DND-41 (cell line): ENCODE results near the gene CCDC106.

ENCODE experiments used
- ATAC-seq: fragments of 200-7000 bp; cut with Tn5 transposase; 3 replicates; pipeline ENCODE4 v1.9.1; 2021; ENCODE audit warnings: low read depth; ENCODE audit not compliant: insufficient read depth
- DNase-seq: peaks from one replicate; pipeline ENCODE4 v3.0.0-alpha.2; 2020
- H2AFZ ChIP-seq: 2 replicates; pipeline ENCODE4 v1.6.0; 2012; ENCODE audit warnings: low read depth, low read length
- H3K27ac ChIP-seq: 2 replicates; pipeline ENCODE4 v1.5.1; 2012; ENCODE audit warnings: low read length, inconsistent platforms
- H3K27me3 ChIP-seq: fragments of 200-600 bp; sonication (generic); 2 replicates; pipeline ENCODE4 v1.6.0; 2012; ENCODE audit warnings: low read length, mild to moderate bottlenecking, inconsistent platforms; ENCODE audit not compliant: insufficient read depth, poor library complexity
- H3K36me3 ChIP-seq: 2 replicates; pipeline ENCODE4 v1.5.1; 2012; ENCODE audit warnings: low read length, inconsistent platforms; ENCODE audit not compliant: insufficient read depth
- H3K4me1 ChIP-seq: 2 replicates; pipeline ENCODE4 v1.5.1; 2012; ENCODE audit warnings: mild to moderate bottlenecking, low read length; ENCODE audit not compliant: insufficient read depth
- H3K4me2 ChIP-seq: 2 replicates; pipeline ENCODE4 v1.6.0; 2012; ENCODE audit warnings: mild to moderate bottlenecking, moderate library complexity, low read length, inconsistent platforms; ENCODE audit not compliant: insufficient read depth
- H3K4me3 ChIP-seq, 2 experiments: fragments of 200-600 bp in 1 of 2; shearing (Covaris generic) in 1 of 2; 2 replicates each; pipeline ENCODE4 v1.5.1; 2012 to 2016; ENCODE audit warnings: inconsistent platforms in 2 of 2, low read length in 2 of 2, mild to moderate bottlenecking in 2 of 2, low read depth in 1 of 2, moderate library complexity in 1 of 2
- H3K79me2 ChIP-seq: 2 replicates; pipeline ENCODE4 v1.6.0; 2012; ENCODE audit warnings: low read length, inconsistent platforms; ENCODE audit not compliant: insufficient read depth
- H3K9ac ChIP-seq: 2 replicates; pipeline ENCODE4 v1.6.0; 2012; ENCODE audit warnings: low read depth, mild to moderate bottlenecking, inconsistent platforms, low read length, moderate library complexity
- H3K9me3 ChIP-seq: 2 replicates; pipeline ENCODE4 v1.5.1; 2012; ENCODE audit warnings: low read length, moderate library complexity, mild to moderate bottlenecking, inconsistent platforms; ENCODE audit not compliant: insufficient read depth, severe bottlenecking
- H4K20me1 ChIP-seq: 2 replicates; pipeline ENCODE4 v1.6.0; 2012; ENCODE audit warnings: low read length; ENCODE audit not compliant: insufficient read depth
- CTCF ChIP-seq: IDR thresholded peaks from 2 replicates; pipeline ENCODE4 v1.5.1; 2012; ENCODE audit warnings: borderline replicate concordance, low read length, moderate library complexity, mild to moderate bottlenecking; ENCODE audit not compliant: poor library complexity, severe bottlenecking; ENCODE audit errors: extremely low read depth
- EZH2 ChIP-seq: IDR thresholded peaks from 3 replicates; pipeline ENCODE4 v1.6.1; 2012; ENCODE audit warnings: borderline replicate concordance, low read depth, mild to moderate bottlenecking, moderate library complexity, low read length, inconsistent platforms; ENCODE audit not compliant: severe bottlenecking

CCDC106 gene

GRCh38 chr19:55697698-55698097 lies 49.7 kb downstream of the CCDC106 start:
- no peak for ATAC-seq
- Histone ChIP-seq H3K27me3 (no peaks in the 10 kb centered on the region), H3K4me1 (no peaks in the 10 kb centered on the region), H3K27ac (no peak overlapping the region), H2AFZ (no peak overlapping the region), H3K9me3 (no peaks in the 10 kb centered on the region), H4K20me1 (no peaks in the 10 kb centered on the region), H3K79me2 (no peaks in the 10 kb centered on the region), H3K4me2 (no peak overlapping the region), H3K9ac (no peak overlapping the region), H3K36me3 (peaks cover 61% of the 10 kb centered on the region), H3K4me3 (no peak overlapping the region)
- TF ChIP-seq CTCF = no peak
- TF ChIP-seq EZH2 = no peak
- DNase-seq = no peak

- TF ChIP-seq CTCF = no peak
- TF ChIP-seq EZH2 = no peak
- Histone ChIP-seq H3K4me2 (no peak overlapping the region), H3K27ac (no peak overlapping the region), H3K9ac (no peak overlapping the region), H3K79me2 (no peaks in the 10 kb centered on the region), H3K36me3 (peaks cover 55% of the 10 kb centered on the region), H3K27me3 (no peaks in the 10 kb centered on the region), H3K4me1 (no peaks in the 10 kb centered on the region), H4K20me1 (no peaks in the 10 kb centered on the region), H2AFZ (no peak overlapping the region), H3K4me3 (no peak overlapping the region), H3K9me3 (no peaks in the 10 kb centered on the region)
- ATAC-seq (no peak), DNase-seq (no peak)
Measured at GRCh38 chr19:55698256-55698655, 50.2 kb downstream of the CCDC106 start.

- no peaks in the 10 kb centered on the region for H3K79me2 ChIP-seq
- H3K27ac ChIP-seq = no peak overlapping the region
- peaks cover 52% of the 10 kb centered on the region for H3K36me3 ChIP-seq
- no peaks in the 10 kb centered on the region for H4K20me1 ChIP-seq
- H3K4me2 ChIP-seq = no peak overlapping the region
- H3K4me1 ChIP-seq = no peaks in the 10 kb centered on the region
- no peaks in the 10 kb centered on the region for H3K9me3 ChIP-seq
- no peak overlapping the region for H2AFZ ChIP-seq
- DNase-seq (no peak), ATAC-seq (no peak)
- no peak overlapping the region for H3K9ac ChIP-seq
- no peak overlapping the region for H3K4me3 ChIP-seq
- no peaks in the 10 kb centered on the region for H3K27me3 ChIP-seq
- TF ChIP-seq EZH2 (no peak), CTCF (no peak)
Measured at GRCh38 chr19:55699221-55699620, 51.2 kb downstream of the CCDC106 start.

GRCh38 chr19:55700813-55701212 lies 52.8 kb downstream of the CCDC106 start:
- Histone ChIP-seq H3K4me3 (no peak overlapping the region), H3K4me2 (no peak overlapping the region), H3K4me1 (no peaks in the 10 kb centered on the region), H3K79me2 (no peaks in the 10 kb centered on the region), H3K27ac (no peak overlapping the region), H4K20me1 (no peaks in the 10 kb centered on the region), H3K27me3 (no peaks in the 10 kb centered on the region), H3K9me3 (no peaks in the 10 kb centered on the region), H2AFZ (no peak overlapping the region), H3K9ac (no peak overlapping the region), H3K36me3 (peaks cover 41% of the 10 kb centered on the region)
- ATAC-seq (no peak), DNase-seq (no peak)
- TF ChIP-seq EZH2 (no peak), CTCF (no peak)
